Uterus (tissue), 2 donors: ENCODE measurements around the gene WDR11.

Experiments
- POLR2A ChIP-seq, 2 donors: fragments of 450-650 bp; IDR thresholded peaks; one replicate each; pipeline ENCODE4 v1.6.1; 2016; ENCODE audit warnings: antibody characterized with exemption in 2 of 2, mild to moderate bottlenecking in 1 of 2, moderate library complexity in 1 of 2
- TF ChIP-seq, protein P1 (sequence below), 4 experiments: fragments of 200-600 bp in 2 of 4; fragments of 450-650 bp in 2 of 4; sonication (generic) in 2 of 4; IDR thresholded peaks; one replicate each; pipeline ENCODE4 v1.5.1; 2016 to 2019; ENCODE audit warnings: antibody characterized with exemption in 4 of 4, mild to moderate bottlenecking in 2 of 4, moderate library complexity in 1 of 4

DNA sequence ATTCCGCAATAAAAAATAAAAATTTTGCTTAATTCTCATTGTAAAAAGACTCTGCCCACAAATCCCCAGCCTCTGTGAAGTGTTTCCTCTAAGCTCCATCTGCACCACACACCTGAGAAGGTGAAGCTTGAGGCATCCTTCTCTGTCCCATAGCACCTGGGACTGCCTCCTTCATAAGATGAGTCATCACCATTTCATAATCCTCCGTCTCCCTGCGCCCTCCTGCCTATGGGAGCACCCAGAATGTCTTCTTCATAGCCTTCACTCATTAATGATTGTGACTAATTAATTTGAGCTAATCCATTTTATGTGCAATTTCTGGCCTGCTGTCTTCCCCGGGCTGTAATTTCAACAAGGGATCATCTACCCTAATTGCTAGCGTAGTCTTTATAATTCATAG, 90.3 kb downstream of the WDR11 start:
- TF ChIP-seq, protein P1, sequence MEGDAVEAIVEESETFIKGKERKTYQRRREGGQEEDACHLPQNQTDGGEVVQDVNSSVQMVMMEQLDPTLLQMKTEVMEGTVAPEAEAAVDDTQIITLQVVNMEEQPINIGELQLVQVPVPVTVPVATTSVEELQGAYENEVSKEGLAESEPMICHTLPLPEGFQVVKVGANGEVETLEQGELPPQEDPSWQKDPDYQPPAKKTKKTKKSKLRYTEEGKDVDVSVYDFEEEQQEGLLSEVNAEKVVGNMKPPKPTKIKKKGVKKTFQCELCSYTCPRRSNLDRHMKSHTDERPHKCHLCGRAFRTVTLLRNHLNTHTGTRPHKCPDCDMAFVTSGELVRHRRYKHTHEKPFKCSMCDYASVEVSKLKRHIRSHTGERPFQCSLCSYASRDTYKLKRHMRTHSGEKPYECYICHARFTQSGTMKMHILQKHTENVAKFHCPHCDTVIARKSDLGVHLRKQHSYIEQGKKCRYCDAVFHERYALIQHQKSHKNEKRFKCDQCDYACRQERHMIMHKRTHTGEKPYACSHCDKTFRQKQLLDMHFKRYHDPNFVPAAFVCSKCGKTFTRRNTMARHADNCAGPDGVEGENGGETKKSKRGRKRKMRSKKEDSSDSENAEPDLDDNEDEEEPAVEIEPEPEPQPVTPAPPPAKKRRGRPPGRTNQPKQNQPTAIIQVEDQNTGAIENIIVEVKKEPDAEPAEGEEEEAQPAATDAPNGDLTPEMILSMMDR (IDR thresholded peaks at IDR 0.05) = no peak
- TF ChIP-seq POLR2A (IDR thresholded peaks at IDR 0.05) = no peak
